Loucy (cell line): ENCODE measurements around the gene CFAP119.
A peak's percentile ranks its signal among the peaks of the same experiment; 100 is the strongest.

ENCODE experiments used
- H2AFZ ChIP-seq: fragments of 200-600 bp; sonication (generic); 2 replicates; pipeline ENCODE4 v1.6.0; 2016; ENCODE audit warnings: antibody characterized with exemption, mild to moderate bottlenecking, low read length, moderate library complexity
- H3F3A ChIP-seq: fragments of 200-600 bp; 2 replicates; pipeline ENCODE4 v1.6.0; 2016; ENCODE audit warnings: antibody characterized with exemption, low read depth, mild to moderate bottlenecking
- H3K27me3 ChIP-seq: fragments of 200-600 bp; sonication (generic); 2 replicates; pipeline ENCODE4 v1.6.1; 2014; ENCODE audit warnings: low read length, mild to moderate bottlenecking; ENCODE audit not compliant: insufficient read depth, poor library complexity, severe bottlenecking
- H3K36me3 ChIP-seq: fragments of 200-600 bp; sonication (generic); 2 replicates; pipeline ENCODE4 v1.6.1; 2016; ENCODE audit warnings: low read length; ENCODE audit not compliant: insufficient read depth
- H3K4me1 ChIP-seq: fragments of 200-600 bp; sonication (generic); 2 replicates; pipeline ENCODE4 v1.5.1; 2014; ENCODE audit warnings: low read length, mild to moderate bottlenecking; ENCODE audit not compliant: insufficient read depth, poor library complexity, severe bottlenecking
- H3K4me2 ChIP-seq: fragments of 200-600 bp; sonication (generic); 2 replicates; pipeline ENCODE4 v1.6.0; 2014; ENCODE audit warnings: antibody characterized with exemption, low read length, low read depth, mild to moderate bottlenecking; ENCODE audit not compliant: poor library complexity, severe bottlenecking
- H3K4me3 ChIP-seq: fragments of 200-600 bp; sonication (generic); 2 replicates; pipeline ENCODE4 v1.5.1; 2014; ENCODE audit warnings: low read length, mild to moderate bottlenecking, mixed read lengths; ENCODE audit not compliant: poor library complexity, severe bottlenecking
- H3K79me2 ChIP-seq: fragments of 200-600 bp; sonication (generic); 2 replicates; pipeline ENCODE4 v1.6.1; 2014; ENCODE audit warnings: low read length; ENCODE audit not compliant: insufficient read depth
- H3K9ac ChIP-seq: fragments of 200-600 bp; sonication (generic); 2 replicates; pipeline ENCODE4 v1.6.0; 2014; ENCODE audit warnings: mild to moderate bottlenecking, low read depth, low read length, moderate library complexity; ENCODE audit not compliant: poor library complexity, severe bottlenecking
- H3K9me2 ChIP-seq: fragments of 200-600 bp; sonication (generic); replicated peaks from 2 replicates; pipeline ENCODE4 v1.6.1; 2016; ENCODE audit warnings: low read depth, low read length, mixed read lengths
- H3K9me3 ChIP-seq: fragments of 200-600 bp; sonication (generic); 2 replicates; pipeline ENCODE4 v1.6.1; 2014; ENCODE audit warnings: mild to moderate bottlenecking, antibody characterized with exemption, low read length, low read depth; ENCODE audit not compliant: insufficient read depth
- H4K20me1 ChIP-seq: fragments of 200-600 bp; sonication (generic); 2 replicates; pipeline ENCODE4 v1.6.0; 2014; ENCODE audit warnings: antibody characterized with exemption, low read length, mild to moderate bottlenecking; ENCODE audit not compliant: insufficient read depth, poor library complexity, severe bottlenecking
- EZH2phosphoT487 ChIP-seq: fragments of 200-600 bp; IDR thresholded peaks from 2 replicates; pipeline ENCODE4 v1.6.1; 2018; ENCODE audit warnings: antibody characterized with exemption, mild to moderate bottlenecking, moderate library complexity, borderline replicate concordance
- TF ChIP-seq, protein P1 (sequence below): fragments of 200-600 bp; sonication (generic); conservative IDR thresholded peaks from 2 replicates; pipeline ENCODE4 v1.5.1; 2014; ENCODE audit warnings: mild to moderate bottlenecking, antibody characterized with exemption, low read length

The CFAP119 gene

GRCh38 chr16:30805370-30806169 is 43.7 kb upstream of the CFAP119 start:
- Histone ChIP-seq H3K79me2 (no peaks in the 10 kb centered on the region), H3K9me2 (no peaks in the 10 kb centered on the region), H3K9me3 (no peaks in the 10 kb centered on the region), H3K4me1 (peaks cover 15% of the 10 kb centered on the region), H4K20me1 (no peaks in the 10 kb centered on the region), H3K36me3 (no peaks in the 10 kb centered on the region), H3F3A (no peaks in the 10 kb centered on the region), H3K27me3 (no peaks in the 10 kb centered on the region), H3K9ac (peak overlapping the region; percentile 94), H2AFZ (peak overlapping the region; percentile 92), H3K4me2 (peak overlapping the region; percentile 86), H3K4me3 (peak overlapping the region; percentile 87)
- TF ChIP-seq EZH2phosphoT487, result no peak
- TF ChIP-seq, protein P1, sequence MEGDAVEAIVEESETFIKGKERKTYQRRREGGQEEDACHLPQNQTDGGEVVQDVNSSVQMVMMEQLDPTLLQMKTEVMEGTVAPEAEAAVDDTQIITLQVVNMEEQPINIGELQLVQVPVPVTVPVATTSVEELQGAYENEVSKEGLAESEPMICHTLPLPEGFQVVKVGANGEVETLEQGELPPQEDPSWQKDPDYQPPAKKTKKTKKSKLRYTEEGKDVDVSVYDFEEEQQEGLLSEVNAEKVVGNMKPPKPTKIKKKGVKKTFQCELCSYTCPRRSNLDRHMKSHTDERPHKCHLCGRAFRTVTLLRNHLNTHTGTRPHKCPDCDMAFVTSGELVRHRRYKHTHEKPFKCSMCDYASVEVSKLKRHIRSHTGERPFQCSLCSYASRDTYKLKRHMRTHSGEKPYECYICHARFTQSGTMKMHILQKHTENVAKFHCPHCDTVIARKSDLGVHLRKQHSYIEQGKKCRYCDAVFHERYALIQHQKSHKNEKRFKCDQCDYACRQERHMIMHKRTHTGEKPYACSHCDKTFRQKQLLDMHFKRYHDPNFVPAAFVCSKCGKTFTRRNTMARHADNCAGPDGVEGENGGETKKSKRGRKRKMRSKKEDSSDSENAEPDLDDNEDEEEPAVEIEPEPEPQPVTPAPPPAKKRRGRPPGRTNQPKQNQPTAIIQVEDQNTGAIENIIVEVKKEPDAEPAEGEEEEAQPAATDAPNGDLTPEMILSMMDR, result no peak

- peak overlapping the region; percentile 94 for H3K9ac ChIP-seq
- H3K9me2 ChIP-seq, result no peaks in the 10 kb centered on the region
- peak overlapping the region; percentile 86 for H3K4me2 ChIP-seq
- H4K20me1 ChIP-seq, result no peaks in the 10 kb centered on the region
- no peaks in the 10 kb centered on the region for H3K27me3 ChIP-seq
- H3K36me3 ChIP-seq, result no peaks in the 10 kb centered on the region
- no peaks in the 10 kb centered on the region for H3K79me2 ChIP-seq
- TF ChIP-seq, protein P1, result no peak
- TF ChIP-seq EZH2phosphoT487, result no peak
- H3K9me3 ChIP-seq, result no peaks in the 10 kb centered on the region
- H3K4me1 ChIP-seq, result peaks cover 15% of the 10 kb centered on the region
- peak overlapping the region; percentile 87 for H3K4me3 ChIP-seq
- no peaks in the 10 kb centered on the region for H3F3A ChIP-seq
- peak overlapping the region; percentile 92 for H2AFZ ChIP-seq
Observed at GRCh38 chr16:30805056-30805369, 43.2 kb upstream of the CFAP119 start.

DNA sequence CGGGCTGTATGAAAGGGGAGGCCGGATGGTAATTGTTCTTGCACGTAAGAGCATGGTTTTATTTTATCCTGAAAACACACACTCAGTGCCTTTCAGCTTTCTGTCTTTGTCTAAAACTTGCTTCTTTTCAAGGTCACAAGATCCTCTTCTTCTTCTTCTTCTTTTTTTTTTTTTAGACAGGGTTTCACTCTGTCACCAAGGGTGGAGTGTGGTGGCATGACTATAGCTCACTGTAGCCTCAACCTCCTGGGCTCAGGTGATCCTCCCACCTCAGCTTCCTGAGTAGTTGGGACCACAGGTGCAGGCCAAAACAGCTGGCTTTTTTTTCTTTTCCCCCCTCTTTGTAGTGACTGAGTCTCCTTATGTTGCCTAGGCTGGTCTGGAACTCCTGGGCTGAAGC is 41.1 kb upstream of the CFAP119 start:
- no peak overlapping the region; the same call in 1 of the 2 replicates for H2AFZ ChIP-seq
- no peaks in the 10 kb centered on the region for H3K36me3 ChIP-seq
- H3K9ac ChIP-seq, result no peak overlapping the region
- no peaks in the 10 kb centered on the region for H3K27me3 ChIP-seq
- no peaks in the 10 kb centered on the region for H3K9me2 ChIP-seq
- H3K4me1 ChIP-seq, result peaks cover 15% of the 10 kb centered on the region
- no peaks in the 10 kb centered on the region for H3K9me3 ChIP-seq
- TF ChIP-seq EZH2phosphoT487, result no peak
- TF ChIP-seq, protein P1, result no peak
- H3K4me3 ChIP-seq, result no peak overlapping the region
- no peaks in the 10 kb centered on the region for H3K79me2 ChIP-seq
- no peaks in the 10 kb centered on the region for H4K20me1 ChIP-seq
- no peak overlapping the region for H3K4me2 ChIP-seq
- H3F3A ChIP-seq, result no peaks in the 10 kb centered on the region
